PC-3 (cell line): Measurements from ENCODE around the gene TBC1D3K.
"Not testable (repeated sequence)": the region's sequence is repeated elsewhere in the genome, so short reads cannot be mapped to it uniquely, and the experiment has no call there.

Source experiments
- CTCF ChIP-seq: fragments of 300-600 bp; sonication (generic); conservative IDR thresholded peaks from 2 replicates; pipeline ENCODE4 v1.5.1; 2017; ENCODE audit warnings: antibody characterized with exemption, low read depth, mild to moderate bottlenecking, low read length
- EZH2phosphoT487 ChIP-seq: fragments of 300-600 bp; sonication (generic); IDR thresholded peaks from 2 replicates; pipeline ENCODE4 v1.6.1; 2018; ENCODE audit warnings: mild to moderate bottlenecking, antibody characterized with exemption, low read length, borderline replicate concordance

DNA sequence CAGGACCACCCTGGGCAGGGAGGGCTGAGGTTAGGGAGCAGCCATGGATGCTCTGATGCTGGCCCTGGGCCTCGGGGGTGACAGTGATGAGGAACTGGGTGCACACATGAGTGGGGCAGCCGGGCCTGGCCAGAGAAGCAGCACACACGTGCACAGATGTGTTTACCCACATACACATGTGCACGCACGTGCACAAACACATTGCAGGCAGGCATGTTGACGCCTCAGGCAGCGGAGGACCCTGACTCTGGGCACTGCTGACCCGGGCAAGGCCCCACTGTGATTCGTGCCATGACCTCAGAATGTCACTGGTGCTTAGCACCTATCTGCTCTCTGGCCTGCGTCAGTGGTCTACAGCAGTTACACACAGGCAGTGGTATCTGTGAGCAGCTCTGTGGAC is at the start of gene TBC1D3K:
- not testable (repeated sequence) for TF ChIP-seq CTCF, EZH2phosphoT487
